Testis (tissue), 3 donors: ENCODE results near the gene RNF144B. TPM values are rescaled to one million over a fixed set of nuclear protein-coding genes. Genes with fewer than 3 reads are reported as not detected.

Source experiments
- DNase-seq: peaks from one replicate; pipeline ENCODE4 v3.0.0-alpha.2; 2019
- H3K27ac ChIP-seq, 2 donors: fragments of 200-600 bp; sonication (generic); one replicate each; pipeline ENCODE4 v1.5.1; 2019
- H3K27me3 ChIP-seq: fragments of 200-600 bp; sonication (generic); one replicate; pipeline ENCODE4 v1.5.1; 2019
- H3K36me3 ChIP-seq: fragments of 200-600 bp; sonication (generic); one replicate; pipeline ENCODE4 v1.5.1; 2017; ENCODE audit warnings: low read depth; ENCODE audit errors: missing control alignments
- H3K4me1 ChIP-seq: fragments of 200-600 bp; sonication (generic); one replicate; pipeline ENCODE4 v1.5.1; 2019
- H3K4me3 ChIP-seq, 2 donors: fragments of 200-600 bp; sonication (generic); one replicate each; pipeline ENCODE4 v1.5.1; 2017 to 2019
- H3K9me3 ChIP-seq: fragments of 200-600 bp; sonication (generic); one replicate; pipeline ENCODE4 v1.5.1; 2017
- CTCF ChIP-seq, 3 experiments: fragments of 450-650 bp in 2 of 3; fragments of 200-600 bp in 1 of 3; sonication (generic) in 1 of 3; IDR thresholded peaks; one replicate each; pipeline ENCODE4 v1.5.1; 2016 to 2019; ENCODE audit warnings: antibody characterized with exemption in 3 of 3, mild to moderate bottlenecking in 2 of 3, moderate library complexity in 1 of 3
- POLR2A ChIP-seq: fragments of 450-650 bp; IDR thresholded peaks from one replicate; pipeline ENCODE4 v1.6.1; 2017; ENCODE audit warnings: antibody characterized with exemption, mild to moderate bottlenecking, moderate library complexity
- WGBS, 2 donors: methylation state at CpG; one replicate each; pipeline ENCODE4 v1.1.5; 2018; 5-methylcytosine and 5-hydroxymethylcytosine counted together
- intact Hi-C: fragments of 100-400 bp; cut with DNase I; formaldehyde crosslinking; loops from one replicate; pipeline ENCODE4 v1.15.1; 2023; ENCODE audit warnings: low total_unique reads
- polyA plus RNA-seq: library from polyadenylated mRNA; stranded (reverse); fragments of 350-450 nt; fragmentation: Illumina TruSeq; extraction: RNeasy Lipid Tissue Mini Kit (QIAGEN cat#74804); gene quantifications from one replicate; pipeline ENCODE4 v1.2.3, GENCODE V29; 2014; ENCODE audit warnings: low read depth, low replicate concordance; ENCODE audit not compliant: insufficient read depth
- total RNA-seq, 2 donors: library from RNA; depleted of rRNA; stranded (reverse); fragments of >200 nt; gene quantifications; one replicate each; pipeline ENCODE4 v1.2.3, GENCODE V29; 2016

Gene RNF144B
- total and polyA plus RNA-seq, 3 donors from 2014 or later = 6.1 to 6.3 (median 6.1) TPM

GRCh38 chr6:18491308-18492045 is 104.3 kb downstream of the RNF144B start:
- no peak for TF ChIP-seq CTCF (IDR thresholded peaks at IDR 0.05)
- TF ChIP-seq POLR2A = no peak
- DNase-seq = no peak
- intact Hi-C loops = no loop called here
- H3K9me3 ChIP-seq = no peaks in the 10 kb centered on the region
- H3K27ac ChIP-seq = no peak overlapping the region
- no peaks in the 10 kb centered on the region for H3K36me3 ChIP-seq
- WGBS, 2 donors = 91 to 95% methylated on average over 11 of the region's 11 CpGs
- H3K4me1 ChIP-seq = no peaks in the 10 kb centered on the region
- no peaks in the 10 kb centered on the region for H3K27me3 ChIP-seq
- H3K4me3 ChIP-seq = no peak overlapping the region

- no peaks in the 10 kb centered on the region for H3K9me3 ChIP-seq
- no peak overlapping the region for H3K4me3 ChIP-seq
- no peaks in the 10 kb centered on the region for H3K36me3 ChIP-seq
- H3K4me1 ChIP-seq = no peaks in the 10 kb centered on the region
- WGBS, 2 donors = 85 to 90% methylated on average over 2 of the region's 2 CpGs
- no peak for TF ChIP-seq CTCF (IDR thresholded peaks at IDR 0.05)
- TF ChIP-seq POLR2A = no peak
- no peaks in the 10 kb centered on the region for H3K27me3 ChIP-seq
- no peak overlapping the region for H3K27ac ChIP-seq
- intact Hi-C loops = no loop called here
- no peak for DNase-seq
Observed at GRCh38 chr6:18492972-18493371, 105.8 kb downstream of the RNF144B start.

GRCh38 chr6:18493382-18493891 is 106.3 kb downstream of the RNF144B start:
- no peak for DNase-seq
- Histone ChIP-seq H3K27ac (no peak overlapping the region), H3K36me3 (no peaks in the 10 kb centered on the region), H3K4me1 (no peaks in the 10 kb centered on the region), H3K27me3 (no peaks in the 10 kb centered on the region), H3K9me3 (no peaks in the 10 kb centered on the region), H3K4me3 (no peak overlapping the region)
- TF ChIP-seq POLR2A (no peak), CTCF (IDR thresholded peaks at IDR 0.05) (no peak)
- 81% methylated on average over 4 of the region's 4 CpGs for WGBS, 2 donors
- intact Hi-C loops = no loop called here

- intact Hi-C loops = no loop called here
- no peaks in the 10 kb centered on the region for H3K36me3 ChIP-seq
- no peak overlapping the region for H3K4me3 ChIP-seq
- H3K9me3 ChIP-seq = no peaks in the 10 kb centered on the region
- TF ChIP-seq POLR2A (no peak), CTCF (IDR thresholded peaks at IDR 0.05) (no peak)
- 21 to 27% methylated on average over 2 of the region's 2 CpGs for WGBS, 2 donors
- H3K27ac ChIP-seq = no peak overlapping the region
- H3K27me3 ChIP-seq = no peaks in the 10 kb centered on the region
- DNase-seq = no peak
- no peaks in the 10 kb centered on the region for H3K4me1 ChIP-seq
Observed at GRCh38 chr6:18493925-18494324, 106.8 kb downstream of the RNF144B start.

- intact Hi-C loops = no loop called here
- H3K4me1 ChIP-seq = no peaks in the 10 kb centered on the region
Observed at GRCh38 chr6:18495236-18495635, 108.1 kb downstream of the RNF144B start.

More at GRCh38 chr6:18495236-18495635, 108.1 kb downstream of the RNF144B start:
- TF ChIP-seq CTCF (IDR thresholded peaks at IDR 0.05) (no peak), POLR2A (no peak)
- no peaks in the 10 kb centered on the region for H3K36me3 ChIP-seq
- H3K4me3 ChIP-seq = no peak overlapping the region
- no peak for DNase-seq
- H3K27me3 ChIP-seq = no peaks in the 10 kb centered on the region
- no peak overlapping the region for H3K27ac ChIP-seq
- 71 to 79% methylated on average over 2 of the region's 2 CpGs for WGBS, 2 donors
- H3K9me3 ChIP-seq = no peaks in the 10 kb centered on the region
